HL-60/S4 (cell line): ENCODE results near the gene TRIM29.

Experiments used
- in situ Hi-C: fragments of 300-500 bp; cut with MboI; formaldehyde crosslinking; loops from 2 replicates; pipeline ENCODE4 v1.14.3; 2022; ENCODE audit warnings: low sequenced_read_pairs

The TRIM29 gene

DNA sequence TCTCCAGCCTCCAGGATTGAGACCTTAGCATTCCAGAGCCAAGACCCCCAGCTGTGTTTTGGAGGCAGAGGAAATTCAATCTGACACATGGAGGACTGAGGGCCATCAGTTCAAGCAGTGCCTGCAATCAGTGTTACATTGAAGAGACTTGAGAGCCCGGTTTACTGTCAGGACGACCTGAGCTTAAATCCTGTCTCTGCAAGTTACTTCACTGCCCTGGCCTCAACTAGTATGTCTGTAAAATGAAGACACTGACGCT is 35.1 kb downstream of the TRIM29 start:
- in situ Hi-C loops, result no loop called here

DNA sequence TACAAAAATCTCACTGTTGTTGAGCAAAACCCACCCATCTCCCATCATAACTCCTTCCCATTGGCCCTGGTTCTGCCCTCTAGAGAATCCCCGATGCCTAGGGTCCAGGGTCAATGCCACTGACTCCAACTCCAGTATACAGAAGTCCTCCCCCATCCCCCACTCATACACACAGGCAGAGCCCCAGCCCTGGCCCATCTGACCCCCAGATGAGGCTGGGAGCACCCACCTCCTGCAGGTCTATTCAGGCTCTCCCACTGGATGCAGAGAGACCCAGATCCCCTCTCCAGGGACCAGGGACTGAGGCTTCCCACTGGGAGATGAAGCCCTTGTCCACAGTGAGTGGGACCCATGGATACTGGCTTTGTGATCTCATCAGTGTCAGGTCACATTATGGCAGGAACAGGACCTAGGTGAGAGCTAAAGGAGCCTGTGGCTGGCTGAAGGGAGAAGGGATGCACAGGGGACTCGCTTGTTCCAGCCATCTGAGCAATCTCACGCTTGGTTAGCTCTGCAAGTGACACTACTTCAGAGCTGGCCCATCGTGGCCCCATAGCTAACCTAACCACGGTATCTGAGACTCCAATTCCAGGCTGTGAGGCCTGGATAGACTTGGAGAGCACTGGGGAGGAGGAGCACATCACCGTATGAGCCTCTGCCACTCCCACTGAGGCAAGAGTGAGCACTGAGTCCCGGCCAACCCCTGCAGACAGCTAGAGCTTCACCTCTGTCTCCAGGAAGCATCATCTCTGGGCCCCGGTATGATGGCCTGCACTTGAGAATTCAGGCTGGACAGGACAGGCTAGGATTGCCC is 35.7 kb downstream of the TRIM29 start:
- in situ Hi-C loops, result no loop called here

DNA sequence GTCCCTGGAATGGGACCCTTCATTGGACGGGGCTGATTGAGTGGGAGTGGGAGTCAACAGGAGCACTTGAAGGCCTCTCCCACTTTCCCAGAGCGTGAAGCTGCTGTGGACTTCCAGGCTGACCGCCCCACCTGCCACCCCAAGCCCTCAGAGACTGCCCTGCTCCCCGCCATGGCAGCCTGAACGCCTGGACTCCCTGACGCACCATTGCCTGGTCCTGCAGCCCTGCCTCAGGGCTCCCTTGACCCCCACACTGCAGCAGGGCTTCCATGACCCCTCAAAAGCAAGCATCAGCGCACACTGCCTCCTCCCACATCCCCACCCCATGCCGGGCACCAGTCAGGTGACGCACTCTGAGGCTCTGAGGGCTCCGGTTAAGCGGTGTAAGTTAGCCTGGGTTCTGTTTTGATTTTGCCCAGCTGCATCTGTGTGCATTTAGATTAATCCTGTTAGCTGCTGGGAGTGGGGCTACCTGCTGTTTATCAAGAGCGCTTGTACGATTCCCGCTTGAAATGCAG is 39.4 kb downstream of the TRIM29 start:
- in situ Hi-C loops, result loop anchor here (25.0 kb wide), 2 partner anchors 436 to 611 kb away; no protein-coding TSS in a partner anchor

DNA sequence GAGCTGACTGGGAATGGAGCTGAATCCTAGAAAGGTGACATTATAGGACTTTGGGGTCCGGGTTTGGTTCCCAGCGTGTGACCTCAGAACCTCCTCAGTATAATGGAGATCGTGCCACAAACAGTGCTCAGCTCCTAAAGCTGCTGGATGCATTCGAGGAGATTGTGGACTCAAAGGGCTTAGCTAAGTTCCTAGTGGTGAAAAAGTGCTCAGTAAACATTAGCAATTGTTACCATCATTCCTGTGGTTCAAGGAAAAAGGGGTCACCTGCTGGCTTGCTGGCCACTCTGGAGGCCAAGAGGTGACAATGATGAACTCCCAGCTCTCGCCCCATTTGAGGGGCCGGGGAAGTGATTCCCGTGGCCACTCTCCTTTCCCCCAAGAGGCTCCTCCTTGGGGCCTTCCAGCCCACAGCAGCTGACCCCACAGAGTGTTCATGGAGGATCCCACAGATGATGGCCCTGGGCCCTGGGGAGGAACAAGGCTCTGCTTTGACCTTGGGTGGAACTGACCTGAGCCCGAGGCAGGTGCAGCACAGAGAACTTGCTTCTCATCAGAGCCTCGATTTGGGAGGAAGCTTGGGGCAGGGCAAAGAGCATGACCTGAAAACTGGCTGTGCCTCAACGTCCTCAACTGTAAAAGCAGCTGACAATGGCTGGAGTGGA is 40.1 kb downstream of the TRIM29 start:
- in situ Hi-C loops, result loop anchor here (25.0 kb wide), 2 partner anchors 436 to 611 kb away; no protein-coding TSS in a partner anchor

DNA sequence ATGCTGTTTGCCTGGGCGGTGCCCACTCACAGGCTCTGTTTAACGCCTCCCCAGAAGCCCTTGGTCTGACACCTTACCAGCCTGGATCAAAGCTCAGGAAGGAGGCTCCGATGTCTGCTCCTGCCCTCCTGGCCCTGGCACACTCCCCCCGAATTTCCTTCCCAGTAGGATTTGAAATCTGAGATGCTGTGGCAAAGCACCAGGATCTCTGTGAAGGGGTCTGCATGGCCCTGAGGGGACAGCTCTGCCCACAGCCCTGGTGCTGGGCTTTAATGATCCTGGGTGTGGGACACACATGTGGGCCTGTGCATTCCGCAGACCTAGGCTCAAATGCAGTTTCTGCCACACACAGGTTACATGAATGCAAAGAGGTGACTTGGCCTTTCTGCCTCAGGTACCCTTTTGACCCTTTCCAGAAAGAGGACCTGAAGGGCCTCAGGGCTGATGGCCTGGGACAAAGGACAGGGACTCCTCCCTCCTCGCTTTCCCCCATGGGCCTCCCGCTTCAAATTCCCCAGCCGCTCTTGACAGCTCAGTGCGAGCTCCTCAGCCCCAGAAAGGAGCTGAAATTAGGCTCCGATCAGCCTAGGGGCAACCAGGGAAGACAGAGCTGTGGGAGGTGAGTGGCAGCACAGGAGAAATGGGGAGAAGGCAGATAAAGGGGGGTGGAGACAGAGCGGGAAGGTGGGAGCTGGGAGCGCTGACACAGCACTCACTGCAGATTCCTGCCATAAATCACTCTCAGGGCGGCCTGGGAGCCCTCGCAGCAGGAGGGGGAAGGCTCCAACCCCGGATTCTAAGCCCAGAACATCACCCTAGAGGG is 41.3 kb downstream of the TRIM29 start:
- in situ Hi-C loops, result loop anchor here (25.0 kb wide), 2 partner anchors 434 to 609 kb away; no protein-coding TSS in a partner anchor

DNA sequence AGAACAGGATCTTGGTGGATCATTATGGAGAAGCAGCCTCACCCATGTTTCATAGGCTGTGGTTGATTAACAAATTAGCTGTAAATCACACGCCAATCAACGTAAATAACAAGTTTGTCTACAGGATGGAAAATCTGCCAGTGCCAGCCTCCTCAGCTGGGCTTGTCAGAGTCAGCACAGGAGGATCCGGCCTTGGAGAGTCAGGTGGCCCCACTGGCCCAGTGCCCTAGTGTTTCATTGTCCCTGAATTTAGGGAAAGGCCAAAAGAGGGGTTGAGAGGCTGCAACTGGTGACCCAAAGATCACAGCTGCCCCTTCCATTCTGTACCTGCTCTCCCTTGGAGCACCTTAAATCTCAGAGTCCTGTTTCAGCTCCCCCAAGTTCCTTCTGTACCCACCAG is 42.4 kb downstream of the TRIM29 start:
- in situ Hi-C loops, result loop anchor here (25.0 kb wide), 2 partner anchors 433 to 608 kb away; no protein-coding TSS in a partner anchor

DNA sequence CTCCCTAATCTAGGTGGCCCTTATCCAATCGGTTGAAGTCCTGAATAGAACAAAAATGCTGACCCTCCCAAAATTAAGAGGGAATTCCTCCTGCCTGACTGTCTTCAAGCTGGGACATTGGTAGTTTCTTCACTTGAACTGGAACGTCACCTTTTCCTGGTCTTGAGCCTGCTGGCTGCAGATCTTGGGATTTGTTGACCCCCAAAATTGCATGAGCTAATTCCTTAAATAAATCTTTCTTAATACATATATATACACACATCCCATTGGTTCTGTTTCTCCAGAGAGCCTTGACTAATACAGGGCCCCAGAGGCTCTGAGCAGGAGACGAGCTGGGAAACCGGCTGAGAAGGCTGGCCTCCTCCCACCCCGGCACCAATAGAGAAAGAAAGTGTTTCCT is 46.2 kb downstream of the TRIM29 start:
- in situ Hi-C loops, result loop anchor here (25.0 kb wide), 2 partner anchors 429 to 604 kb away; no protein-coding TSS in a partner anchor

DNA sequence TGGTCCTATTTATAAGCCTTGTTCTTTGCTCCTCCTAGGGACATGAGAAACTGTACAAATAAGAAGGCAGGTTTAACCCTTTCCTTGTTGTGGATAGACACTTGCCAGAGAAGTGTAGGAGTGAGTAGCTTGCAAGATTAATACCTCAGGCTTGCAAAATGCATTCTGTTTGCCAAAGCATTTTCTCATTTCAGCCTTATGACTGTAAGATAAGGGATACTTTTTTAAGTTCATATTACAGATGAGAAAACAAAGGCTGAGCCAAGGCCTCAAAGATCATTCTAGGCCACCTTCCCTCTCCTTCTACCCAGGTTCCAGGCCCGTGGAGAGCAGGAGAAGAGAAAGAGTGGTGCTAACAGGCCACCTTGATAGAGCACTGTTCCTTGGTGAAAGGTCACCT is 46.8 kb downstream of the TRIM29 start:
- in situ Hi-C loops, result loop anchor here (25.0 kb wide), 2 partner anchors 429 to 604 kb away; no protein-coding TSS in a partner anchor

DNA sequence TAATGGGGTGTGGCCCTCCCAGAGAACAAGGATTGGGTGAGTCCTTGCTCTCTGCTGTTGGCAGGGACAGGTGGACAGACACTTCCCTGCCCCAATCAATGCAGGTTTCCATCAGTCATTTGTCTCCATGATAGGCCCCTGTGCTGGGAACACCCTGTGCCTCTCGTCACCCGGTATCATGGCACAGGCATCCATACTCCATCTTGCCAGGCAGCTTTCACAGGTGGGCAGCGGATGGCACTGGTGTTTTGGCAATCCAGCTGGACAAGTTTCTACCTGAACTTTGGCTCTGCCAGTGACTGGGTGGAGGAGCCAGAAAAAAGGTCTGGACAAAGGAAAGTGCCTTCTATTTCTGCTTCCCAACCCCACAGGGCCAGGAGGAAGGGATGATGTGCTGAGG is 47.5 kb downstream of the TRIM29 start:
- in situ Hi-C loops, result loop anchor here (25.0 kb wide), 2 partner anchors 428 to 603 kb away; no protein-coding TSS in a partner anchor

DNA sequence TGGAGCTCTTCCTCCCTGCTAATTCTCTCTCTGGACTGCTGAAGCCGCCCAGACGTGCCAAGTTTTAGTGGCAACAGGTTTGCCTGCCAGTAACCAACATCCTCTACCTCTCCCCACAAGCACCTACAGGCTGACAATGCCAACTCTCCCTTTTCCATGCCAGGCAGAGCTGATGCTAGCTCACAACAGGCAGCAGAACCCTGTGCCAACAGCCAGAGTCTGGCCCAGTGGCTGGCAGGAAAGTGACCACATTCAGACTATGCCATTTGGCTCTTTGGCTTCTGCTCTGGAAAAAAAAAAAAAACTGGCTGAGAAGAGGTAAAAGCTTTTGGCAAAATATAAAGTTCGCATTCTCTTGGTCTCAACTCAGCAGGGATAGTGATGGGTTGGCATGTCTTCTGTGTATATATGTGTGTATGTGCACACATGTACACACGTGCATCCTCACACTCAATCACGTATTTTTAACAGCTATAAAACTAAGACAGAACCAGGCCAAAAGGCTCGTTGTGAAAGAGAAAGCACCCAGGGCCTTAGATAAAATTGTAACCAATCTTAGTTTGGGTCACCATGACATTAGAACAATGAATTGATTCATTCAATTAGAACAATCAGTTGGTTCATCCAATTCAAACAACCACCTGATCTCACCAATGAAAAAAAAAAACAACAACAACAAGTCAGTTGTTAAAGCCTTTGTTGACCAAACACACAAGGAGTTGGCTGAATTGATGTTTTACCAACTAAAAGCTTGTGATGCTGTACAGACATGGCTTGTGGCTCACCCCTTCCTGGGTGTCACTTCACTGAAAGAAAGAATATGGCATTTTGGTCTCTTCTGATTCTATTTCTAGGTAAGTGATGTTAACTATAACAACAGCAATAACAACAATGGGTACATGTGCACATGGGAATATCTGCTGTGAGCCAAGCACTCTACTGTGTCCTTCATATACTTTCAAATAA is 48.6 kb downstream of the TRIM29 start:
- in situ Hi-C loops, result loop anchor here (25.0 kb wide), 2 partner anchors 427 to 602 kb away; no protein-coding TSS in a partner anchor

DNA sequence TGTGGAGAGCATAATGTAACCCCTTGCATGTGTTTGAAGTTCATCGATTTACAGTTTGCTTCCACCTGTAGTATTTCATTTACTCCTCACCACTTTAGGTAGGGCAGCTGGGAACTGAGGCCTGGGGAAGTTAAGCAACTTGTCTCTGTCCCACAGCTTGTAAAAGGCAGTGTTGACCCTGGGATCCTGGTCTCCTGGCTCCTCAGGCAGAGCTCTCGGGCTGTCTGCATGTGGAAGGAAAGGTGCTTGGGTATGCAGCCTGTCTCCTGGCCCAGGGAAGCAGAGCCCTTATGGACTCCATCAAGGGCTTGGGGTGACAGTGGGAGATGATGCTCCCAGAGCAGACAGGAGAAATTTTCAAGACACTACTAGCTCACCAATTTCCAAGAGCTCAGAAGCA is 49.9 kb downstream of the TRIM29 start:
- in situ Hi-C loops, result loop anchor here (25.0 kb wide), 2 partner anchors 426 to 601 kb away; no protein-coding TSS in a partner anchor

DNA sequence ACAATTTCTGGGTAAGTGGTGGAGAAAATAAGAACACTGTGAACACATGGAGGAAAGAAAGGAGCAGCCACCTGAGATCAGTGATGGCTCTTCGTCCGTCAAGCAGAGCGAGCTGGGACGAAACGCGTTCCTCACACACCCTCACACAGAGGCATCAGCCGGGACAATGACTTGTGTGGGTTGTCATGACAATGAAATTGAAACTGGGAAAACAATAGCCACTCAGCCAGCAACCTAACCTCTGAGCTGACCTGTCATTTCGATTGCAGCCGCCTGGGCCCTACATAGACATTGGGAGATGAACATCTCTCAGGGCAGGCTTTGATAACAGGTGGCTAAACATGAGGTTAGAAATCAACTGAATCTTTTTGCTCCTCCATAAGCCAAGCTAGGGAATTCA is 51.3 kb downstream of the TRIM29 start:
- in situ Hi-C loops, result loop anchor here (25.0 kb wide), 2 partner anchors 424 to 599 kb away; no protein-coding TSS in a partner anchor

DNA sequence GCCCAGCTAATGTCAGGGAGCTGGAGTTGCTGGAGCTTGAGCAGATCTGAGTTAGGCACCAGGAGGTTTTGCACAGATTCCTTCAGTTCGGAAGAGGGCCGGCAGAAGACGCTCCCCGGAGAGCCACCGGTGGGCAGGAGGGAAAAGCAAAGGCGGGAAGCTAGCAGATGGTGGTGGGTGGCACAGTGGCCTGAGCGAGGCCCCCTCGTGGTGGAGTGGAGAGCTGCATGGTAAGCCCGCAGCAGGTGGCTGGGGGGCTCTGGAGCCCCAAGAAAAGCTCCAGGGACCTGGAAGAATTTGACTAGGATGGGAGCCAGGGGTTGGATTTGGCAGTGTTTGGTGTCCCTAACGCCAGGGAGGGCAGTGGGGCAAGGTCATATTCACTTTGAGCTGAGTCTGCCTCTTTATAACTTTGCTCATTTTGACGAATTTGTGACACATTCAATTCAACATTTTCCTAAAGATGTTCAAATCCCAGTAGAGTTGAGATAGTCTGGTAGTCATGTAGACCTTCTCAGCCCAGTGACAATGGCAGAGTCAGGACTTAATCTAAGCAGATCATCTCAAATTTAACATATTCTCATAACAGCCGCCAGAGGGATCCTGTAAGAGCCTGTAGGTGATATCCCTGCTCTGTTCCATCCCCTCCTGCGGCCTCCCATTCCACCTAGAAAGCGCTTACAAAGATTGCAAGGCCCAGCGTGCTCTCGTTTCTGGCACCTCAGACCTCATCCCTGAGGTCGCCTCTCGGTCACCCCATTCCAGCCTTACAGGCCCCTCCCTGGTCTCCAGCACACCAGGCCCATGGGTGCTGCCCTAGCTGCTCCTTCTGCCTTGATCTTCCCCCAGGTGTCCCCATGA is 57.9 kb downstream of the TRIM29 start:
- in situ Hi-C loops, result loop anchor here (25.0 kb wide), 2 partner anchors 418 to 593 kb away; no protein-coding TSS in a partner anchor

DNA sequence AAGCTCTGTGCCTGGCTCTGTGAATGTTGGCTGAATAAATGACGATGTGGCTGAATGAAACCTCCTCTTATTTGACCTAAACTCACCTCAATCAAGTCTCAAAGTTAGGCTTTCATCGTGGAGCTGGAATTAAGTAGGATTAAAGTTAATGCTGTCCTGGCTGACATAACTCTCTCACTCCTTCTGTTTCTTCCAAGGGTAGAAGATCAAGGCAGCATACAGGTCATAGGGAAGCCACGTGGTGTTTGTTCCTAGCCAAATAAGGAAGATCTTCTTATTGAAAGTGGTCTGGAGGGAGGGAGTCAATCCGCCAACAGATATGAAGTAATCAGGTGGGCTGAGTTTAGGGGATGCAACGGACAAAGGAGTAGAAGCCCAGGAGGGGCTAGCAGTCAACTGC is 59.5 kb downstream of the TRIM29 start:
- in situ Hi-C loops, result loop anchor here (25.0 kb wide), 2 partner anchors 416 to 591 kb away; no protein-coding TSS in a partner anchor

DNA sequence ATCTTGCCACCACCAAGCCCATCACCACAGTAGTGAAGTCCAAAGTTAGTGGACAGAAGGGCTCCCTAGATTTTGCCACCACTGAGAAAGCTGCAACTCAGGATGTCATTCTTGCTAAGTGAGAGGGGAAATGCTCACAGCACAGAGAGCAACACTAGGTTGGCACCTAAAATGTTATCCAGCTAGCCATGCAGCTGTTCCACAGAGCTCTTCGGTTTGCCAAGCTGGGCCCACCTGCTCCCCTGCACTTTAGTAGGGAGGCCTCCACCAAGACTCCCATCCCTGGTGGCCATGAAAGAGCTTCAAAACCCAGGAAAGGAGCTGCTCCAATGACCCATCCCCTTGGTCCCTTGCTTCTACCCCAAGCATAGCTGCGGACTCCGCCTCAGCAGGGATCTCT is 63.8 kb downstream of the TRIM29 start:
- in situ Hi-C loops, result no loop called here

DNA sequence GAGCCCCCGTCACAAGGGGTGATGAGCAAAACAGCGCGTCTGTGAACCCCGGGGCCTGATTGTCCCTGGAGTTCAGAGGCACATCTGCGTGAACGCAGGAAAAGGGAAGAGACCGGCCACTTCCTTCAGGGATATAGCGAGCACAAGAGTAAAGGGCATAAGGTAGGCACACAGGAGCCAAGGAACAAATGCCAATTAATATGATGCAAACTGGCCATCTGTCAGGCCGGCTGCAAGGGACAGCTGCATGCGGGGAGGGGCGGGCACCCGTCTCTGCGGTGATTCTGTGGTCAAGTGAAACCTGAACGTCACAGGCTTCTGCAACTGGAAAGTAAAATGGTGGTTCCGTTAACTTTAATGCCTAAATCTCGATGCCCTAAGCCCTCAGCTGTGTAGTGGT is 64.7 kb downstream of the TRIM29 start:
- in situ Hi-C loops, result no loop called here

DNA sequence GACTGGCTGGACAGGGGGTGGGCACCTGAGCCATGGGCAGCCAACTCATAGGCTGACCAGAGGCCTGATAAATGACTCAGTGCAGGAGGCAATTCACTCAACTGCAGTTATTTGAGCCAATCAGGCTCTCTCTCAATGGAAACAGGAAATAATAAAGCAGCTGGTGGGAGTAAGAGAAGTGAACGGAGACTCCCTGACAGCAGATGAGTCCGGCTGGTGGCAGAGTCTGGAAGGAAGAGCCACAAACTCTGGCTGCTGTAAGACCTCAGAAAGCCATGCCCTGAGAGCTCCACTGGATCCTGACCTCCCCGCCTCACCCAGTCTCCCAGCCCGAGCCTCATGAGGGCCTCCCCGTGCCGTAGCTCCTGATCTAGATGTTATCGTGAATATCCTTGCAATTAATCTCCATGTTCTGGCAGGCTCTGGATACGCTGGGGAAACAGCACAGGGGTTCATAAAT is 69.8 kb downstream of the TRIM29 start:
- in situ Hi-C loops, result no loop called here

DNA sequence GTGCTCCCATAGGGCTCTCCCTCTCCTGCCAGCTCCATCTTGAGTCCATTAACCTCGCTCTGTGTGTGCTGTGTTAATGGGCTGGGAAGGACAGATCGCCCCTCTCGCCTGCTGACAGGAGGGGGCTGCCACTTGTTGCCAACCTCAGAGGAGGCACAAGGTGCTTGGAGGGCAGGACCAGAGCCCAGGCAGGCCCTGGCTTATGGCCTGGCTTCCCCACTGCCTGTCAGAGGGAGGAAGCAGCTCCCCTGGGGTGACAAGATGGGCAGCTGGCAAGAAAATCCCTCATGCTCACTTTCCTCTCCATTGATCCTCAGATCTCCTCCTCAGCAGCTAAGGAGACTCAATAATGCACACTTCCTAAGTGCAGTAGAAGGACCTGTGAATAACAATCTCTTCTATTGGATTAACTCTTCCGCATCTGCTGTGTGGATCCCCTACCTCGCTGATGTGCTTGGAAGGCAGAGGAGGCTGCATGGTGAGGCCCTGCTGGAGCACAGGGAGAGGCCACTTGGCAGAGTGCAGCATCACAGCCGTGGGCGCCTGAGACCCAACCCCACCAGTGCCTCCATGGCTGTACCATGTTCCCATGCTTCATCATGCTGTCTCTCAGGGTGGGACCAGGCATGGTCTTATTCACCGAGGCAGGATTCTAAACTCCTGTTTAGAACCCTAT is 70.3 kb downstream of the TRIM29 start:
- in situ Hi-C loops, result no loop called here
